GM15510 (cell line): Measurements from ENCODE around the gene CD248.

Experiments used
- POLR2A ChIP-seq: IDR thresholded peaks from 3 replicates; pipeline ENCODE4 v1.6.1; 2011; ENCODE audit warnings: borderline replicate concordance; ENCODE audit not compliant: insufficient read length; ENCODE audit errors: extremely low read depth

Gene CD248

GRCh38 chr11:66281001-66281400 is 35.8 kb downstream of the CD248 start:
- no peak for TF ChIP-seq POLR2A

- TF ChIP-seq POLR2A: no peak
Observed at GRCh38 chr11:66280428-66280827, 36.4 kb downstream of the CD248 start.

DNA sequence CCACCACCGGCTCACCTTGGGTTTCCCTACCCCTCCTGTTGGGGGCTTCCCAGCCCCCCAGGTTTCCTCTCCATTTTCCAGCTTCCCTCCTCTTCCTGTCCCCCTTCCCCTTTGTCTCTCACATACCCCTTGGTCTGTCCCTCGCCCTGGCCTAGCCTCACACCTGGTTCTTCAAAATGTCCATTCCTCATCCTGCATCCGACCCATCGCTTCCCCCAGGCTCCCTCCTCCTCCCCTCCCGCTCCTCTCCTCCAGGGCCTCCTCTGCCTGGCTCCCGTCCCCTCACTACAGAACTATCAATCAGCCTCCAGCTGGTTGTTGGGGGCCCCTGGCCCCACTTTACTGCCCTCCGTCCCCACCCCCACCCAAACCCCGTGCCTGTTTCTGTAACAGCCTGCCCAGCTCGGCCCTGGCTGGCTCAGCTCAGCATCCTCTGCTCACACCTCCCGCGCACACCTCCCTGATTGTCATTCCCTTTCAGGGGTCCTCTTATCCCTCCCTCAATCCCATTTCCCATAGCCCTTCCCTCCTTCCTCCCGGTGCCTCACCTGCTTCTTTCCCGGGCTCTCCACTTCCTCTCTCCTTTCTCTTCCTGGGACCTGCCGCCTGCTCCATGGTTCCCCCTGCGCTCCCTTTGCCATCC is 37.6 kb downstream of the CD248 start:
- no peak for TF ChIP-seq POLR2A

DNA sequence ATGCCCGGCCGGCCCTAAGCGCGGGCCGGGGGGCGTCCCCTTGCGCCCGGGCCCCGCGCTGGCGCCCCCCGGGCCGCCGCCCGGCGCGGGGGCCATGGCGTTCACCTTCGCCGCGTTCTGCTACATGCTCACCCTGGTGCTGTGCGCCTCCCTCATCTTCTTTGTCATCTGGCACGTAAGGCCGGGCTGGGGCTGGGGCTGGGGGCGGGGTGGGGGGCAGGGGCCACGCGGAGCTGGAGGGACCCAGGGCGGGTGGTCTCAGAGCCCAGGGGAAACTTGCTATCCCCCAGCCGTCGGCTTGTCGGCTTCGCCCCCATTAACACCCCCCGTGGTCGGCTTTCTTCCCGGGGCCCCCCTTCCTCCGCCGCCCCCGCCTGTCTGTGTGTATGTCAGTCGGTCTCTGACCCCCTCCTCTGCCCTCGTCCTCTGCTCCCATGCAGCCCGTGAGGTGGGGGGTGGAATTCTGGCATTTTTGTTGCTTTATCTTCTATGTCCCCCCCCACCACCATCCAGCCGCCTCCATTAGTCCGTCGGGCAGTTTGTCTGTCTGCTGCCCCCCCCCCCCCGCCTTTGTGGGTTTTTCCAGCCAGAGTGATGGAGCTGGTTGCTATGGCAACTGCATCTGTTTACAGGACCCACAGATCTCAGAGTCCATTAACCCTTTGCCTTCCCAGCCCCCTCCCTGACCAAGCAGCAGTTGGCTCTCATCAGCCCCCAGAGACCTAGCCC is 38.3 kb downstream of the CD248 start:
- TF ChIP-seq POLR2A: no peak

GRCh38 chr11:66277471-66278362 is 39.1 kb downstream of the CD248 start, which contains the start of gene CNIH2:
Gene CNIH2, plus strand, starts transcription at chr11:66278175. Its CDS starts 282 bp downstream, at chr11:66278457.
- no peak for TF ChIP-seq POLR2A

DNA sequence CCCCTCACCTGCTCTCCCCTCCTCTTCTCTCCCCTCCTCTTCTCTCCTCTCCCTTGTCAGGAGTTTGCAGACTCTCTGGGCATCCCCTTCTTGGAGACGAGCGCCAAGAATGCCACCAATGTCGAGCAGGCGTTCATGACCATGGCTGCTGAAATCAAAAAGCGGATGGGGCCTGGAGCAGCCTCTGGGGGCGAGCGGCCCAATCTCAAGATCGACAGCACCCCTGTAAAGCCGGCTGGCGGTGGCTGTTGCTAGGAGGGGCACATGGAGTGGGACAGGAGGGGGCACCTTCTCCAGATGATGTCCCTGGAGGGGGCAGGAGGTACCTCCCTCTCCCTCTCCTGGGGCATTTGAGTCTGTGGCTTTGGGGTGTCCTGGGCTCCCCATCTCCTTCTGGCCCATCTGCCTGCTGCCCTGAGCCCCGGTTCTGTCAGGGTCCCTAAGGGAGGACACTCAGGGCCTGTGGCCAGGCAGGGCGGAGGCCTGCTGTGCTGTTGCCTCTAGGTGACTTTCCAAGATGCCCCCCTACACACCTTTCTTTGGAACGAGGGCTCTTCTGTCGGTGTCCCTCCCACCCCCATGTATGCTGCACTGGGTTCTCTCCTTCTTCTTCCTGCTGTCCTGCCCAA is 40.7 kb downstream of the CD248 start:
- TF ChIP-seq POLR2A: no peak

- no peak for TF ChIP-seq POLR2A
Observed at GRCh38 chr11:66275396-66275795, 41.4 kb downstream of the CD248 start.

DNA sequence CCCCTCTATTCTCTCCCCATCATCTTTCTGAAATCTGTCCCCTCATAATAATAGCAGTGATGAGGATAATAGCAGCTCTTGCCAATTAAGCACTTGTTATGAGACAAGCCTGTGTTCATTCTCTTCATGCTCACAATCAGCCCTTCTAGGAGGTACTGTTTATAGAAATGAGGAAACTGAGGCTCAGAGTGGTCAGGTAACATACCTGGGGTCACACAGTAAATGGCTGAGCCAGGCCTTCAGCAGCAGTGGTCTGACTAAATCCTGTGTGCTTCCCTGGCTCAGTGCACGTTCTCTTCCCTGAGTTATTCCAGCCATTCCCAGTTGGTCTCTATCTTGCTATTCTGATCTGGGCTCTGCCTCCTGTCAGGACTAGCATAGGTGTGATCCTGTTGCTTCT is 42.6 kb downstream of the CD248 start:
- TF ChIP-seq POLR2A: no peak

- no peak for TF ChIP-seq POLR2A
Observed at GRCh38 chr11:66272596-66272995, 44.2 kb downstream of the CD248 start.

GRCh38 chr11:66271816-66272215 is 45.0 kb downstream of the CD248 start:
- no peak for TF ChIP-seq POLR2A

DNA sequence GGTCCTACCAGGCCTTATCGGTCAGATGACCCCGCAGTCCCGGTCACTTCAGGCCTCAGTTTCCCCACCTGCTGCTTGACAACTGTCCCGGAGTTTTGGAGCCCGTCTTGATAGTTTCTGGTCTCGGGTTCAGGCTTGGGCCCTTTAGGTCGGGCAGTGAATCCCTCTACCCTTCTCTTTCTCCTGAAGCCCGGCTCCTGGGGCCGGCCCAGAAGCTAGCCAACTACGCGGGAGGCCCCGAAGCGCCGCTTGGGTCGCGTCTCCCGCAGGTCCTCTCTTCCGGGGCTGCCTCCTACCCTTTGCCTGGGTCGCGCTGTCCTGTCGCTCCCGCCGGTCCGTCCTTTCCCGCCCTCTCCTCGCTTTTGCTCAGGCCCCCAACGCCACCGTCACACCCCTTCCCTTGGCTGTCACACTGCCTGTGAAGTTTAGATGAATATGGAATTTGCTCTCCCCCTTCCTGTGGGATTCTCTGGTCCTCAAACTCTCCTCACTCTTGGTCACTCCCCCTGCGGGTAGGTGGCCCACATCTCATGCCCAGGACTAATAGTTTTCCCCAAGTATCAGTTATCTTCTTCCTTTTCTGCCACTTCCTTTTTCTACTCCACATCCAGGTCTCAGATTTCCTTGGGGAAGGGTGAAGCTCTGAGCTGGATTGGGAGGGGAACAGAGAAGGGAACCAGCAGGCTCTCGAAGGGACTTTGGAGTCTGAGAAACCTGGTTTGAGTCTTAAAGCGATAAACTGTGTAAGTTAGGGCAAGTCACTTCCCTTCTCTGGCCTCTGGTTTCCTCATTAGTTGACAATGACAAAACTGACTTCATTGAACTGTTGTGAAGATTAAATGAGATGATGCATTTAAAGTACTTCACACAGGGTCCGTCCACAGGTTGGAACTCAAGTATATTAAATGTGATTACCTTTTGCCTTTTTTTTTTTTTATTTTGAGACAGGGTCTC is 47.6 kb downstream of the CD248 start:
- no peak for TF ChIP-seq POLR2A

DNA sequence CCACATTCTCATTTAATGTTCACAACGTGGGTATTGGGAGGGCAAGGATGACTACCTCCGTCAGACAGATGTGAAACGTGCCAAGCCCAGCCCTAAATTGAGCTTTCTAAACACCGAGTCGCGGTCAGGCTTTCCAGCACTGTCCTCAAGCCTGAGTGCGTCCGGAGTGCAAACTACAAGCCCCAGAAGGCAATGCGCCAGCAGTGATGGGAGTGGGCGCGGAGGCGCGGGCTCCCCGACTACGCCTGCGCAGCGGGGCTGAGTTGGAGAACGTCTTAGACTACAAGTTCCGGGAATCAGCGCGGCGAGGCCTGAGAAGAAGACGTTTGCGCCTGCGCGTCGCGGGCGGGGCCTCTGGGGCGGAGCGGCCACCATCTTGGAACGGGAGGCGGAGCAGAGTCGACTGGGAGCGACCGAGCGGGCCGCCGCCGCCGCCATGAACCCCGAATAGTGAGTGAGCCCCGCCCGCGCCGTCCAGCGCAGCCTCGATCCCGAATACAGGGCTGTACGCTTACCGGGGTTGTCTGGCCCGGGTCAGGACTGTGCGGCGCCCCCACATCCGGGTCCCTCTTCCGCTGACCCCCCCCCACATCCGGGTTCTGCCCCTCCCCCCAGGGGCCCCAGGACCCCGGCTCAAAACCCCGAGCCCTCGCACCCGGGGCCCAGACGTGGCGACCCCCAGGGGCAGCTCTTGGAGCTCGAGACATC is 48.4 kb downstream of the CD248 start, which contains the start of gene RAB1B:
Gene RAB1B, plus strand, starts transcription at position 396 of the 708 bp plus-strand sequence. Its CDS starts 41 bp downstream, at position 437.
- peak; percentile 71 for TF ChIP-seq POLR2A
